Parathyroid adenoma (tissue), 2 donors: ENCODE results near the gene PLA2G2F.

ENCODE experiments used
- H2AFZ ChIP-seq: fragments of 300-600 bp; sonication (generic); one replicate; pipeline ENCODE4 v1.7.0; 2017; ENCODE audit warnings: antibody characterized with exemption, mild to moderate bottlenecking
- H3K27ac ChIP-seq: fragments of 300-600 bp; sonication (generic); one replicate; pipeline ENCODE4 v1.7.0; 2017
- H3K27me3 ChIP-seq: fragments of 300-600 bp; sonication (generic); one replicate; pipeline ENCODE4 v1.7.0; 2017; ENCODE audit warnings: low read length; ENCODE audit not compliant: control insufficient read depth, insufficient read depth
- H3K36me3 ChIP-seq: fragments of 300-600 bp; sonication (generic); one replicate; pipeline ENCODE4 v1.7.0; 2017; ENCODE audit warnings: low read length; ENCODE audit not compliant: control insufficient read depth, insufficient read depth
- H3K4me1 ChIP-seq: fragments of 300-600 bp; sonication (generic); one replicate; pipeline ENCODE4 v1.7.0; 2017; ENCODE audit warnings: control low read depth
- H3K4me2 ChIP-seq: fragments of 300-600 bp; sonication (generic); one replicate; pipeline ENCODE4 v1.7.0; 2017; ENCODE audit warnings: low read length
- H3K4me3 ChIP-seq: fragments of 300-600 bp; sonication (generic); one replicate; pipeline ENCODE4 v1.7.0; 2017; ENCODE audit warnings: low read depth, low read length
- H3K79me2 ChIP-seq: fragments of 300-600 bp; sonication (generic); one replicate; pipeline ENCODE4 v1.7.0; 2017; ENCODE audit warnings: control low read depth
- H3K9ac ChIP-seq: fragments of 300-600 bp; sonication (generic); one replicate; pipeline ENCODE4 v1.7.0; 2017; ENCODE audit warnings: mild to moderate bottlenecking
- H3K9me3 ChIP-seq: fragments of 300-600 bp; sonication (generic); one replicate; pipeline ENCODE4 v1.7.0; 2017; ENCODE audit warnings: low read length; ENCODE audit not compliant: control insufficient read depth
- TF ChIP-seq, protein P1 (sequence below): fragments of 300-600 bp; sonication (generic); IDR thresholded peaks from one replicate; pipeline ENCODE4 v1.7.0; 2017; ENCODE audit warnings: antibody characterized with exemption, mild to moderate bottlenecking
- donor health status: primary hyperparathyroidism.

The PLA2G2F gene

DNA sequence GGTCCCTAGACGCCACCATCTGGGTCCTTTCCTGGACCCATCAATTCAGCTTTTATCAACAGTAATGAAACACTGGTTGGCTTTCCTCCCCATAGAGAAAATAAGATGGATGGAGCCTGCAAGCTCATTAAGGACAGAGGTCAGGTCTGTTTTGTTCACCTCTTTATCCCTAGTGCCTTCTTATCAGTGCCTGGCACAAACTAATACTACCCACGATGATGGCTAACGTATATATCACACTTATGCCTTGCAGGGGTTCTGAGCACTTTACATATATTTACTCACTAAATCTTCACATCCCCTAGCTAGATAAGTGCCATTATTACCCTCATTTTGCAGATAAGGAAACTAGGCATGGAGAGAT is 41.7 kb downstream of the PLA2G2F start:
- H3K79me2 ChIP-seq = no peaks in the 10 kb centered on the region
- H3K9ac ChIP-seq = no peak overlapping the region
- no peaks in the 10 kb centered on the region for H3K27me3 ChIP-seq
- H3K9me3 ChIP-seq = no peaks in the 10 kb centered on the region
- TF ChIP-seq, protein P1, sequence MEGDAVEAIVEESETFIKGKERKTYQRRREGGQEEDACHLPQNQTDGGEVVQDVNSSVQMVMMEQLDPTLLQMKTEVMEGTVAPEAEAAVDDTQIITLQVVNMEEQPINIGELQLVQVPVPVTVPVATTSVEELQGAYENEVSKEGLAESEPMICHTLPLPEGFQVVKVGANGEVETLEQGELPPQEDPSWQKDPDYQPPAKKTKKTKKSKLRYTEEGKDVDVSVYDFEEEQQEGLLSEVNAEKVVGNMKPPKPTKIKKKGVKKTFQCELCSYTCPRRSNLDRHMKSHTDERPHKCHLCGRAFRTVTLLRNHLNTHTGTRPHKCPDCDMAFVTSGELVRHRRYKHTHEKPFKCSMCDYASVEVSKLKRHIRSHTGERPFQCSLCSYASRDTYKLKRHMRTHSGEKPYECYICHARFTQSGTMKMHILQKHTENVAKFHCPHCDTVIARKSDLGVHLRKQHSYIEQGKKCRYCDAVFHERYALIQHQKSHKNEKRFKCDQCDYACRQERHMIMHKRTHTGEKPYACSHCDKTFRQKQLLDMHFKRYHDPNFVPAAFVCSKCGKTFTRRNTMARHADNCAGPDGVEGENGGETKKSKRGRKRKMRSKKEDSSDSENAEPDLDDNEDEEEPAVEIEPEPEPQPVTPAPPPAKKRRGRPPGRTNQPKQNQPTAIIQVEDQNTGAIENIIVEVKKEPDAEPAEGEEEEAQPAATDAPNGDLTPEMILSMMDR = no peak
- H3K4me1 ChIP-seq = no peaks in the 10 kb centered on the region
- no peak overlapping the region for H2AFZ ChIP-seq
- no peak overlapping the region for H3K4me3 ChIP-seq
- H3K27ac ChIP-seq = no peak overlapping the region
- H3K36me3 ChIP-seq = no peaks in the 10 kb centered on the region
- H3K4me2 ChIP-seq = no peak overlapping the region

- H3K4me2 ChIP-seq = no peak overlapping the region
- H3K79me2 ChIP-seq = no peaks in the 10 kb centered on the region
- H3K36me3 ChIP-seq = no peaks in the 10 kb centered on the region
- H3K27ac ChIP-seq = no peak overlapping the region
- H3K4me1 ChIP-seq = peaks cover 4% of the 10 kb centered on the region
- no peak overlapping the region for H3K4me3 ChIP-seq
- H3K9me3 ChIP-seq = no peaks in the 10 kb centered on the region
- no peak overlapping the region for H2AFZ ChIP-seq
- H3K9ac ChIP-seq = no peak overlapping the region
- H3K27me3 ChIP-seq = no peaks in the 10 kb centered on the region
- TF ChIP-seq, protein P1 = no peak
Observed at GRCh38 chr1:20182415-20182814, 43.3 kb downstream of the PLA2G2F start.

GRCh38 chr1:20183035-20183434 is 43.9 kb downstream of the PLA2G2F start:
- no peaks in the 10 kb centered on the region for H3K79me2 ChIP-seq
- H3K36me3 ChIP-seq = no peaks in the 10 kb centered on the region
- H2AFZ ChIP-seq = no peak overlapping the region
- no peak overlapping the region for H3K4me2 ChIP-seq
- no peak overlapping the region for H3K27ac ChIP-seq
- no peak overlapping the region for H3K4me3 ChIP-seq
- TF ChIP-seq, protein P1 = no peak
- no peak overlapping the region for H3K9ac ChIP-seq
- H3K9me3 ChIP-seq = no peaks in the 10 kb centered on the region
- peaks cover 6% of the 10 kb centered on the region for H3K4me1 ChIP-seq
- H3K27me3 ChIP-seq = no peaks in the 10 kb centered on the region

- no peak overlapping the region for H2AFZ ChIP-seq
- no peaks in the 10 kb centered on the region for H3K36me3 ChIP-seq
- H3K9me3 ChIP-seq = no peaks in the 10 kb centered on the region
- no peak overlapping the region for H3K9ac ChIP-seq
- H3K4me2 ChIP-seq = no peak overlapping the region
- H3K4me3 ChIP-seq = no peak overlapping the region
- H3K27me3 ChIP-seq = no peaks in the 10 kb centered on the region
- H3K79me2 ChIP-seq = no peaks in the 10 kb centered on the region
- H3K4me1 ChIP-seq = peaks cover 6% of the 10 kb centered on the region
- TF ChIP-seq, protein P1 = no peak
- no peak overlapping the region for H3K27ac ChIP-seq
Observed at GRCh38 chr1:20183616-20184271, 44.6 kb downstream of the PLA2G2F start.

- TF ChIP-seq, protein P1 = no peak
- Histone ChIP-seq H3K4me3 (no peak overlapping the region), H3K36me3 (no peaks in the 10 kb centered on the region), H3K79me2 (no peaks in the 10 kb centered on the region), H3K9me3 (no peaks in the 10 kb centered on the region), H3K4me2 (no peak overlapping the region), H3K27me3 (no peaks in the 10 kb centered on the region), H2AFZ (no peak overlapping the region), H3K27ac (no peak overlapping the region), H3K9ac (no peak overlapping the region), H3K4me1 (peaks cover 6% of the 10 kb centered on the region)
Observed at GRCh38 chr1:20184481-20184900, 45.4 kb downstream of the PLA2G2F start.
